ENCODE measurements around the gene JRKL. TPM values are rescaled to one million over a fixed set of nuclear protein-coding genes. Genes with fewer than 3 reads are reported as not detected.
"Not testable (repeated sequence)": the region's sequence is repeated elsewhere in the genome, so short reads cannot be mapped to it uniquely, and the experiment has no call there.

JRKL gene
- total RNA-seq, 1 donor from 2014 or later: 7.6 TPM

- DNase-seq (ENCODE audit: low read depth) (no peak), FAIRE-seq (no peak)
- Histone ChIP-seq H3K4me3 (ENCODE audit: low read depth, low read length) (no peak overlapping the region), H3K36me3 (ENCODE audit: control insufficient read depth, insufficient read depth, low read length) (no peaks in the 10 kb centered on the region), H3K27me3 (ENCODE audit: control insufficient read depth, insufficient read depth, low read length) (no peaks in the 10 kb centered on the region)
- TF ChIP-seq CTCF (IDR thresholded peaks at IDR 0.05; ENCODE audit: insufficient read depth, low read length, severe bottlenecking): no peak
These were observed 6.8 kb downstream of the JRKL start for GRCh38 chr11:96396637-96397036.

GRCh38 chr11:96397863-96398262 is 8.1 kb downstream of the JRKL start:
- DNase-seq (ENCODE audit: low read depth) (no peak), FAIRE-seq (no peak)
- H3K27me3 ChIP-seq (ENCODE audit: control insufficient read depth, insufficient read depth, low read length): no peaks in the 10 kb centered on the region
- no peak for TF ChIP-seq CTCF (IDR thresholded peaks at IDR 0.05; ENCODE audit: insufficient read depth, low read length, severe bottlenecking)
- no peaks in the 10 kb centered on the region for H3K36me3 ChIP-seq (ENCODE audit: control insufficient read depth, insufficient read depth, low read length)
- H3K4me3 ChIP-seq (ENCODE audit: low read depth, low read length): no peak overlapping the region

- DNase-seq (ENCODE audit: low read depth) (no peak), FAIRE-seq (no peak)
- Histone ChIP-seq H3K36me3 (ENCODE audit: control insufficient read depth, insufficient read depth, low read length) (no peaks in the 10 kb centered on the region), H3K27me3 (ENCODE audit: control insufficient read depth, insufficient read depth, low read length) (no peaks in the 10 kb centered on the region), H3K4me3 (ENCODE audit: low read depth, low read length) (no peak overlapping the region)
- TF ChIP-seq CTCF (IDR thresholded peaks at IDR 0.05; ENCODE audit: insufficient read depth, low read length, severe bottlenecking): no peak
These were observed 10.9 kb downstream of the JRKL start for GRCh38 chr11:96400697-96401096.

- H3K27me3 ChIP-seq (ENCODE audit: control insufficient read depth, insufficient read depth, low read length); H3K36me3 ChIP-seq (ENCODE audit: control insufficient read depth, insufficient read depth, low read length); DNase-seq (ENCODE audit: low read depth); FAIRE-seq: not testable (repeated sequence)
- H3K4me3 ChIP-seq (ENCODE audit: low read depth, low read length): peak overlapping the region; percentile 3
These were observed 21.6 kb downstream of the JRKL start for GRCh38 chr11:96411412-96411811.

GRCh38 chr11:96412761-96413381 is 23.1 kb downstream of the JRKL start:
- no peak for DNase-seq (ENCODE audit: low read depth)
- no peak for TF ChIP-seq CTCF (IDR thresholded peaks at IDR 0.05; ENCODE audit: insufficient read depth, low read length, severe bottlenecking)
- Histone ChIP-seq H3K4me3 (ENCODE audit: low read depth, low read length) (no peak overlapping the region), H3K36me3 (ENCODE audit: control insufficient read depth, insufficient read depth, low read length) (no peaks in the 10 kb centered on the region), H3K27me3 (ENCODE audit: control insufficient read depth, insufficient read depth, low read length) (no peaks in the 10 kb centered on the region)
- no peak for FAIRE-seq

- peak; percentile 7 for FAIRE-seq
- no peak for TF ChIP-seq CTCF (IDR thresholded peaks at IDR 0.05; ENCODE audit: insufficient read depth, low read length, severe bottlenecking)
- Histone ChIP-seq H3K27me3 (ENCODE audit: control insufficient read depth, insufficient read depth, low read length) (no peaks in the 10 kb centered on the region), H3K4me3 (ENCODE audit: low read depth, low read length) (no peak overlapping the region), H3K36me3 (ENCODE audit: control insufficient read depth, insufficient read depth, low read length) (no peaks in the 10 kb centered on the region)
- DNase-seq (ENCODE audit: low read depth): peak; percentile 51
These were observed 23.6 kb downstream of the JRKL start for GRCh38 chr11:96413408-96413807.
